Endothelial cell of umbilical vein (primary cell): ENCODE measurements around the gene WDR4.

ENCODE experiments used
- CTCF ChIP-seq, 2 donors: IDR thresholded peaks; 1 replicate in 1 of 2; 2 replicates in 1 of 2; pipeline ENCODE4 v1.5.1; 2011; ENCODE audit warnings: low read length in 2 of 2, mild to moderate bottlenecking in 2 of 2, moderate library complexity in 2 of 2, control low read depth in 1 of 2, inconsistent platforms in 1 of 2, low read depth in 1 of 2; ENCODE audit not compliant: insufficient read depth in 1 of 2; ENCODE audit errors: extremely low read depth in 1 of 2
- EZH2 ChIP-seq: IDR thresholded peaks from 2 replicates; pipeline ENCODE4 v1.6.1; 2012; ENCODE audit warnings: borderline replicate concordance, low read depth, mild to moderate bottlenecking, moderate library complexity, low read length, inconsistent platforms; ENCODE audit not compliant: severe bottlenecking
- FOS ChIP-seq: IDR thresholded peaks from 2 replicates; pipeline ENCODE4 v1.6.1; 2011; ENCODE audit warnings: mild to moderate bottlenecking, low read length, moderate library complexity, borderline replicate concordance; ENCODE audit not compliant: insufficient read depth
- GATA2 ChIP-seq: IDR thresholded peaks from 2 replicates; pipeline ENCODE4 v1.7.0; 2011; ENCODE audit warnings: low read depth, mild to moderate bottlenecking, moderate library complexity, mixed read lengths, low read length; ENCODE audit not compliant: insufficient read length, insufficient read depth
- JUN ChIP-seq: IDR thresholded peaks from 2 replicates; pipeline ENCODE4 v1.6.1; 2011; ENCODE audit warnings: borderline replicate concordance, low read depth; ENCODE audit not compliant: insufficient read length, insufficient read depth
- POLR2A ChIP-seq: IDR thresholded peaks from 2 replicates; pipeline ENCODE4 v1.6.1; 2012; ENCODE audit warnings: low read depth, mild to moderate bottlenecking, control low read depth, low read length
- POLR2AphosphoS5 ChIP-seq: IDR thresholded peaks from 2 replicates; pipeline ENCODE4 v1.6.1; 2012; ENCODE audit warnings: low read depth, mild to moderate bottlenecking, control low read depth, low read length, moderate library complexity; ENCODE audit not compliant: insufficient read depth
- TF ChIP-seq, protein P1 (sequence below): IDR thresholded peaks from 2 replicates; pipeline ENCODE4 v1.6.1; 2011; ENCODE audit not compliant: insufficient read depth, insufficient read length

DNA sequence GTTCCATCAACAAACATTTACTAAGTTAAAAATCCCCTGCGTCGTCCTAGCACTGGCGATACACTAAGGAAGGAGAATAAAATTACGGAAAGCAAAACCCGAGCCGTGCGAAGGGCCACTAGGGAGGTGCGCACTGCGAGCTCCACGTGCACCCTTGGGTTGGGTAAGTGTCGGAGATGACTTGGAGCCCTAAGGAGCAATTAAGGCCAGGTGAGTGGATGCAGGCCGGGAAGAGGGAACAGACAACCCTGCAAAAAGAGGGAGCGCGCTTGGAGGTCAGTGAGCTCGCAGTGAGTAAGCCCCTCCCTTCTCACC, 704 bp downstream of the WDR4 start:
- TF ChIP-seq, protein P1, sequence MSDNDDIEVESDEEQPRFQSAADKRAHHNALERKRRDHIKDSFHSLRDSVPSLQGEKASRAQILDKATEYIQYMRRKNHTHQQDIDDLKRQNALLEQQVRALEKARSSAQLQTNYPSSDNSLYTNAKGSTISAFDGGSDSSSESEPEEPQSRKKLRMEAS = no peak
- TF ChIP-seq EZH2 = no peak
- no peak for TF ChIP-seq POLR2AphosphoS5
- TF ChIP-seq CTCF (IDR thresholded peaks at IDR 0.05; ENCODE audit: extremely low read depth in 1 of 2, insufficient read depth in 1 of 2, low read depth in 1 of 2, low read length in 2 of 2) = no peak
- TF ChIP-seq JUN = no peak
- no peak for TF ChIP-seq FOS
- no peak for TF ChIP-seq POLR2A
- no peak for TF ChIP-seq GATA2
